SH-SY5Y (cell line): ENCODE data around the gene PRSS53.

Experiments
- GATA2 ChIP-seq: IDR thresholded peaks from 2 replicates; pipeline ENCODE4 v1.6.1; 2011; ENCODE audit warnings: mild to moderate bottlenecking, low read depth, low read length
- GATA3 ChIP-seq: IDR thresholded peaks from 2 replicates; pipeline ENCODE4 v1.6.1; 2011; ENCODE audit warnings: low read depth, mild to moderate bottlenecking, low read length, moderate library complexity

- TF ChIP-seq GATA2 (no peak), GATA3 (no peak)
These were observed 18.7 kb upstream of the PRSS53 start for GRCh38 chr16:31107465-31107867.
